ENCODE measurements around the gene ELK3. TPM values are rescaled to one million over a fixed set of nuclear protein-coding genes. Genes with fewer than 3 reads are reported as not detected.
"Not testable (repeated sequence)": the region's sequence is repeated elsewhere in the genome, so short reads cannot be mapped to it uniquely, and the experiment has no call there.

The ELK3 gene
- total RNA-seq, 1 donor from 2014 or later: 70.6 TPM

DNA sequence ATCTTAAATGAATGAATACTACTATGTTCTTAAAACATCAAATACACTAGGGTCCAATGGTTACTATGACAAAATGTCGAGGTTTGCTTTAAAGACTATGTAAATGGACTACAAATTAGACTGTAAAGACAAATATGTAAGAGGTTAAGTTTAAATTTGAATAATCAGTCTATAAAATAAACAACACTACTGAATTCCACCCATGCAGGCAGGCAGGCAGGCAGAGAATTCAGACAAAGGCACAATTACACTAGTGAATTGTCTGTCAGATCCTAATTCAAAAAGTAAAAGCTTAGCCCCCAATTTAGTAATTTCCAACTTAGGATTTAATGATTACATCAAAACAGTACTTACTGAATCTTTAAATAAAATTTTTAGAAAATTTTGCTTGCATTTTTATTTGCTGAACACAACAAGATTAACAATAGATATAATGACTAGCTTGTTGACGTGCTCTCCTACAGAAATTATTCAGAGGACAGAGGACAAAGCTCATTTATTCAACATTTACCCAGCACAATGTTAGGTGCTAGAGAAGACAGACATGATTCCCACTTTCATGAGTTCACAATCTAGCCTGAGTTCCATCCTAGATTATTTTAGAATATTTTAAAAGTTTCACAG lies 108.6 kb downstream of the ELK3 start:
- no peak for DNase-seq (ENCODE audit: extremely low read depth, low read depth, low spot score)

DNA sequence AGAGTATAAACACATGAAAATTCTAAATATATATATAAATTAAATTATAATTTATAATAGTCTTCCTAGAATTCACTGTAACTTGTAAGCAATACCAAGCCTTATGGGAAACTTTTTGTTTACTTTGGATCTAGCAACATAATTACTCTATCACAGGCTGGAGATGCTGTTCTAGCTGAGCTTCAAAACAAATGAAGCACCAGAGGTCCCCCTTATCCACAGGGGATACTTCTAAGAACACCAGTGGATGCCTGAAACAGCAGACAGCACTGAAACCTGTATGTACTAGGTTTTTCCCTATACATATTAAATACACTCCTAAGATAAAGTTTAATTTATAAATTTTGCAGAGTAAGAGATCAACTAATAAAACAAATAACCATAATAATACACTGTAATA lies 109.5 kb downstream of the ELK3 start:
- no peak for DNase-seq (ENCODE audit: extremely low read depth, low read depth, low spot score)

DNA sequence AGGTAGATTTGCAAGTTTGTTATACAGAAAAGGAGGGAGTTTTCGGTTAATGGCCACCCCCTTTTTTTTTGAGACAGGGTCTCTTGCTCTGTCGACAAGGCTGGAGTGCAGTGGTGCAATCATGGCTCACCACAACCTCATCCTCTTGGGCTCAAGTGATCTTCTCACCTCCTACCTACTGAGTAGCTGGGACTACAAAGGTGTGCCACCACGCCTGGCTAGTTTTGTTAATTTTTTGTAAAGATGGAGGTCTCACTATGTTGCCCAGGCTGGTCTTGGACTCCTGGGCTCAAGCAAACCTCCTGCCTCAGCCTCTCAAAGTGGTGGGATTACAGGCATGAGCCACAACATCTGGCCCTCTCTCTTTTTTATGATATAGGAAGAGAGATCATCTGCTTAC lies 111.5 kb downstream of the ELK3 start:
- no peak for DNase-seq (ENCODE audit: extremely low read depth, low read depth, low spot score)

DNA sequence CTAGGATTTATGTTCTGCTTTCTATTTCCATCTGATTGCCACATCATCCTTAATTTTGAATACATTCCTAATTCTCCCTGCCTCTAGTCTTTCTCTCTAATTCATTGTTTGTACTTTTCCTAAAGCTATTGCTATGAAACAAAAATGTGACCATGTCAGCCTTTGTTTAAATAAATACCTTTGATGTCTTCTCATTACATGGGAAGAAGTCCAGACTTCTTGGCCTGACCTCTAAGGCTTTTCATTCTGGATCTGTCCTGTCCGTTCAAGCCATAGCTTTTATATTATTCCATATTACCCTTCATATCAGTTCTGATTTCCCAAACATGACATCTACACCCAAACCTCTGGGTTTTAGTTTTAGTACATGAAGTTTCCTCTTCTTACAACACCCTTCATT lies 114.7 kb downstream of the ELK3 start:
- no peak for DNase-seq (ENCODE audit: extremely low read depth, low read depth, low spot score)

DNA sequence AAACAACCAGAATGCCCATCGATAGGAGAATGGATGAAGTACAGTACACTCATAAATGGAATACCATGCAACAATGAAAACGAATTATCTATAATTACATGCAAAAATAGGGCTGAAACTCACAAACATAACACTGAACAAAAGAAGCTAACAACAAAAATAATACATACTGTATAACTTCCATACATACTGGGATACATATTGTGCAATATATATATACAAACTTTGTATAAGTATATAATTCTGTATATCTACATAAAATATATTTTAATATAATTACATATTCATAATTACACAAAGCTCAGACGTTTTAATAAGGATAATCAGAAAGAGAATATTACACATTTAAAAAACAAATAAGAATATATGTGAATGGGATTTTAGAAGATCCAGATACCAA lies 115.9 kb downstream of the ELK3 start:
- DNase-seq (ENCODE audit: extremely low read depth, low read depth, low spot score): no peak

DNA sequence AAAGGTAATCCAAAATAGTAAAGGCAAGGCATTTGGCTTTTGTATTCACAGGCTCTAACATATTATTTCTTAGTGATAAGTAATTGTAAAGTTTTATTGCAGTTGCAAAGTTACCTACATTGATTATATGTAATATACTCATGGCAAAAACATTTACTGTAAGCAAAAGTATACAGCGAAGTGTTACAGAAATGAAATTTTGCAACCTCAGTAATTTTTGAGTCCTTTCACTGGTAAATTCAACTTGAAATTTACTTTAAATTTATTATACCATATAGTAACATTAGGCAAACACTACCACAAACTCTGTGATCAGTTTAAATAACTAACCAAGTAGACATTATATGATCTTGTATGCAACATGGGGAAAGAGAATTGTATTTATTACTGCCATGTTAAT lies 117.0 kb downstream of the ELK3 start:
- DNase-seq (ENCODE audit: extremely low read depth, low read depth, low spot score): no peak

DNA sequence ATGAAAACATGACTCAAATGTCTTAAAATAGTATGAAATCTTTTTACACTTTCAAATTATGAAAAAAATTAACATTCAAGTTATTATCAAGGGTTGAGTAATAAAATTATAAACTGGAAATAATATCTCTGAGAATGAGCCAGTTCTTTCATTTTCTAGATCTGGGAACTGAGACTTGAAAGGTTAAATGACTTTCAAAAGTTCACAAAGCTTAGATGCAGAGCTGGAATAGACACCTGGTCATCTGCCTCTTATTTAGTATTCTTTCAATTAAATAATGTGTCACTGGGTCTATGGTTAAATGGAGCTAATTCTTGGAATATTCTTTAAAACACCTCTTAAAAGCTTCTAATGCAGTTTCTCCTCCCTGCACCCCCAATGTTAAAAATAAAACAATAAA lies 119.4 kb downstream of the ELK3 start:
- DNase-seq (ENCODE audit: extremely low read depth, low read depth, low spot score): no peak

DNA sequence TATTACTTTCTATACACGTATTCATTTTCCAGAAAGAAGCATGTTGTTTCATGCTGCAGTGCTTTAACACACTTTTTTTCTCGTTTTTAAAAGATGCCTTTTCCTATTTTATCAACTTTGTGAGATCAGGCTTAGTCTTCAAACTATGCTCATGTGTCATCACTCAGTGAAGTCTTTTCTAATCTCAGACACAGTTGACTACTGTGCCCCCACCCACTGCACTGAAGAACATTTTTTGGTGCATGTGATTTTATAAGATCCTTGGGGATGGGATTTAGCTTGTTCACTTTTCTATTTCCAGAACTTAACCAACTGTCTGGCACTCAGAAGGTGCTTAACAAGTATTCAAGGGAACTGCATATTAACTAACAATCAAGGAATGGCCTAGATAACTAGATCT lies 120.5 kb downstream of the ELK3 start:
- no peak for DNase-seq (ENCODE audit: extremely low read depth, low read depth, low spot score)

DNA sequence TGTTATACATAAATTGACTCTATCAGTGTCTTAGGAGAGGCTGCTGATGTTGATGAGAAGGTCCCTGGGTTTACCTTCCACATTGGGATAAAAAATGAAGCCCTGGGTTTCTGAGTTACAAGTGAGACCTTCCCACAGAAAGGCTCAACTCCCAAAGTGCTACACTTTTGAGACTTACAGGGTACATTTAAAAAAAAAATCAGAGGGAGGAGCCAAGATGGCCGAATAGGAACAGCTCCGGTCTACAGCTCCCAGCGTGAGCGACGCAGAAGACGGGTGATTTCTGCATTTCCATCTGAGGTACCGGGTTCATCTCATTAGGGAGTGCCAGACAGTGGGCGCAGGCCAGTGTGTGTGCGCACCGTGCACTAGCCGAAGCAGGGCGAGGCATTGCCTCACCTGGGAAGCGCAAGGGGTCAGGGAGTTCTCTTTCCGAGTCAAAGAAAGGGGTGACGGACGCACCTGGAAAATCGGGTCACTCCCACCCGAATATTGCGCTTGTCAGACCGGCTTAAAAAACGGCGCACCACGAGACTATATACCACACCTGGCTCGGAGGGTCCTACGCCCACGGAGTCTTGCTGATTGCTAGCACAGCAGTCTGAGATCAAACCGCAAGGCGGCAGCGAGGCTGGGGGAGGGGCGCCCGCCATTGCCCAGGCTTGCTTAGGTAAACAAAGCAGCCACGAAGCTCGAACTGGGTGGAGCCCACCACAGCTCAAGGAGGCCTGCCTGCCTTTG lies 121.7 kb downstream of the ELK3 start:
- not testable (repeated sequence) for DNase-seq (ENCODE audit: extremely low read depth, low read depth, low spot score)

DNA sequence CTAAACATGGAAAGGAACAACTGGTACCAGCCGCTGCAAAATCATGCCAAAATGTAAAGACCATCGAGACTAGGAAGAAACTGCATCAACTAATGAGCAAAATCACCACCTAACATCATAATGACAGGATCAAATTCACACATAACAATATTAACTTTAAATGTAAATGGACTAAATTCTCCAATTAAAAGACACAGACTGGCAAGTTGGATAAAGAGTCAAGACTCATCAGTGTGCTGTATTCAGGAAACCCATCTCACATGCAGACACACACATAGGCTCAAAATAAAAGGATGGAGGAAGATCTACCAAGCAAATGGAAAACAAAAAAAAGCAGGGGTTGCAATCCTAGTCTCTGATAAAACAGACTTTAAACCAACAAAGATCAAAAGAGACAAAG lies 123.6 kb downstream of the ELK3 start:
- not testable (repeated sequence) for DNase-seq (ENCODE audit: extremely low read depth, low read depth, low spot score)

Other genes starting within 250 kb of the ELK3 start
- 0.06 TPM in 1 of 2 replicates, not detected in the other for gene HAL, start 198.0 kb upstream of the ELK3 start, total RNA-seq
- 76.2 and 82.6 TPM in 2 replicates for gene LTA4H, start 158.8 kb upstream of the ELK3 start, total RNA-seq
- gene CDK17, start 206.1 kb downstream of the ELK3 start, total RNA-seq: 167 and 197 TPM in 2 replicates